OCI-LY3 (cell line): ENCODE data around the gene RDX.

Experiments
- H2AFZ ChIP-seq: fragments of 200-600, 300-600 bp; shearing (Covaris generic); 2 replicates; pipeline ENCODE4 v1.6.0; 2014; ENCODE audit warnings: antibody characterized with exemption, low read depth, low read length
- H3K27ac ChIP-seq: fragments of 200-600, 300-600 bp; sonication (generic); 2 replicates; pipeline ENCODE4 v1.5.1; 2014; ENCODE audit warnings: mild to moderate bottlenecking, low read length, moderate library complexity, mixed read lengths
- H3K27me3 ChIP-seq: fragments of 200-600, 300-600 bp; sonication (generic); 2 replicates; pipeline ENCODE4 v1.6.1; 2014; ENCODE audit warnings: low read depth, low read length, mixed read lengths
- H3K36me3 ChIP-seq: fragments of 200-600, 300-600 bp; sonication (generic); replicated peaks from 2 replicates; pipeline ENCODE3; 2014; ENCODE audit warnings: low read depth, low read length, mixed read lengths
- H3K4me1 ChIP-seq: fragments of 300-600, 200-600 bp; sonication (generic); 2 replicates; pipeline ENCODE4 v1.6.1; 2014; ENCODE audit warnings: low read length, mixed read lengths
- H3K4me2 ChIP-seq: fragments of 200-600, 300-600 bp; sonication (generic); 2 replicates; pipeline ENCODE4 v1.6.1; 2014; ENCODE audit warnings: low read length, mixed read lengths
- H3K4me3 ChIP-seq: fragments of 300-600, 200-600 bp; sonication (generic); 2 replicates; pipeline ENCODE4 v1.5.1; 2014; ENCODE audit warnings: antibody characterized with exemption, mild to moderate bottlenecking, low read length, moderate library complexity
- H3K79me2 ChIP-seq: fragments of 300-600, 200-600 bp; shearing (Covaris generic); 2 replicates; pipeline ENCODE4 v1.6.1; 2014; ENCODE audit warnings: mild to moderate bottlenecking, low read length, mixed read lengths
- H3K9ac ChIP-seq: fragments of 300-600, 200-600 bp; shearing (Covaris generic); 2 replicates; pipeline ENCODE4 v1.6.0; 2014; ENCODE audit warnings: mild to moderate bottlenecking, low read length, moderate library complexity
- H3K9me3 ChIP-seq: fragments of 200-600, 300-600 bp; shearing (Covaris generic); 2 replicates; pipeline ENCODE4 v1.6.1; 2014; ENCODE audit warnings: low read length, mixed read lengths; ENCODE audit not compliant: insufficient read depth
- H4K20me1 ChIP-seq: fragments of 200-600, 300-600 bp; sonication (generic); 2 replicates; pipeline ENCODE4 v1.6.1; 2016; ENCODE audit warnings: low read length, mixed read lengths; ENCODE audit not compliant: insufficient read depth
- EZH2phosphoT487 ChIP-seq: fragments of 200-600 bp; shearing (Covaris generic); IDR thresholded peaks from 2 replicates; pipeline ENCODE4 v1.6.1; 2018; ENCODE audit warnings: antibody characterized with exemption, mixed run types, low read depth
- TF ChIP-seq, protein P1 (sequence below): fragments of 200-600, 300-600 bp; sonication (generic); IDR thresholded peaks from 2 replicates; pipeline ENCODE4 v1.5.1; 2014; ENCODE audit warnings: antibody characterized with exemption, low read length, low read depth

RDX gene

DNA sequence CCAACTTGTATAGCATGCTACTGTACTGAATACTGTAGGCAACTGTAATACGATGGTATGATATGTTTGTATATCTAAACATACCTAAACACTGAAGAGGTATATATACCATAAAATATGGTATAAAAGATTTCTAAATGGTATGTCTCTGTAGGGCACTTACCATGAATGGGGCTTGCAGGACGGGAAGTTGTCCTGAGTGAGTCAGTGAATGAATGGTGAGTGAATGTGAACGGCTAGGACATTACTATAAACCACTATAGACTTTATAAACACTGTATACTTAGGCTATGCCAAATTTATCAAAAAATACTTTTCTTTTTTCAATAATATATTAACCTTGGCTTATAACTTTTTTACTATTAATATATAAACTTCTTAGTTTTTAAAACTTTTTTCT lies 136.4 kb downstream of the RDX start:
- no peak overlapping the region for H3K27ac ChIP-seq
- H3K9ac ChIP-seq: no peak overlapping the region
- H3K9me3 ChIP-seq: no peaks in the 10 kb centered on the region
- H3K4me1 ChIP-seq: peaks cover 10% of the 10 kb centered on the region
- H3K27me3 ChIP-seq: no peaks in the 10 kb centered on the region
- H3K79me2 ChIP-seq: no peaks in the 10 kb centered on the region
- TF ChIP-seq, protein P1, sequence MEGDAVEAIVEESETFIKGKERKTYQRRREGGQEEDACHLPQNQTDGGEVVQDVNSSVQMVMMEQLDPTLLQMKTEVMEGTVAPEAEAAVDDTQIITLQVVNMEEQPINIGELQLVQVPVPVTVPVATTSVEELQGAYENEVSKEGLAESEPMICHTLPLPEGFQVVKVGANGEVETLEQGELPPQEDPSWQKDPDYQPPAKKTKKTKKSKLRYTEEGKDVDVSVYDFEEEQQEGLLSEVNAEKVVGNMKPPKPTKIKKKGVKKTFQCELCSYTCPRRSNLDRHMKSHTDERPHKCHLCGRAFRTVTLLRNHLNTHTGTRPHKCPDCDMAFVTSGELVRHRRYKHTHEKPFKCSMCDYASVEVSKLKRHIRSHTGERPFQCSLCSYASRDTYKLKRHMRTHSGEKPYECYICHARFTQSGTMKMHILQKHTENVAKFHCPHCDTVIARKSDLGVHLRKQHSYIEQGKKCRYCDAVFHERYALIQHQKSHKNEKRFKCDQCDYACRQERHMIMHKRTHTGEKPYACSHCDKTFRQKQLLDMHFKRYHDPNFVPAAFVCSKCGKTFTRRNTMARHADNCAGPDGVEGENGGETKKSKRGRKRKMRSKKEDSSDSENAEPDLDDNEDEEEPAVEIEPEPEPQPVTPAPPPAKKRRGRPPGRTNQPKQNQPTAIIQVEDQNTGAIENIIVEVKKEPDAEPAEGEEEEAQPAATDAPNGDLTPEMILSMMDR: no peak
- no peak overlapping the region for H3K4me2 ChIP-seq
- H3K4me3 ChIP-seq: no peak overlapping the region
- no peaks in the 10 kb centered on the region for H4K20me1 ChIP-seq
- H2AFZ ChIP-seq: no peak overlapping the region
- peaks cover 8% of the 10 kb centered on the region for H3K36me3 ChIP-seq

DNA sequence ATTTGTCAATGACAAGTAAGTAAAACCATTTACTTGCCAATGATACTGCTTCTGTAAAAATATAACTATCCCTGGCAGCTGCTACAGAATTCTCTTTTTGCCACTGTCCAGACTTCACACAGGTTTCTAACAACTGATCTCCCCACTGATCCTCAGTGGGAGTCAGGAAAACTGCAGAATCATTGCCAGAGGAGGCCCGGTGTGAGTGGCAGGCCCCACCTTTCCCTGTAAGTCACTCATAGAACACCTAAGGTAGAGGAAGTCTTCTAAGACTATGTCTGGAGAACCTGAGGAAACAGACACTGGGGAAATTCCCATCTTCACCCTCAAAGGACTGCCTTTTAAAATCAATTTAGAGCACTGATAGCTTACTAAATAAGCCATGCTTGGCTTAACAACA lies 136.9 kb downstream of the RDX start:
- no peak for TF ChIP-seq EZH2phosphoT487
- TF ChIP-seq, protein P1: no peak
- Histone ChIP-seq H3K36me3 (peaks cover 5% of the 10 kb centered on the region), H3K9me3 (no peaks in the 10 kb centered on the region), H3K4me3 (no peak overlapping the region), H3K9ac (no peak overlapping the region), H4K20me1 (no peaks in the 10 kb centered on the region), H3K27me3 (no peaks in the 10 kb centered on the region), H3K4me2 (no peak overlapping the region), H2AFZ (no peak overlapping the region), H3K27ac (no peak overlapping the region), H3K4me1 (peaks cover 10% of the 10 kb centered on the region), H3K79me2 (no peaks in the 10 kb centered on the region)

DNA sequence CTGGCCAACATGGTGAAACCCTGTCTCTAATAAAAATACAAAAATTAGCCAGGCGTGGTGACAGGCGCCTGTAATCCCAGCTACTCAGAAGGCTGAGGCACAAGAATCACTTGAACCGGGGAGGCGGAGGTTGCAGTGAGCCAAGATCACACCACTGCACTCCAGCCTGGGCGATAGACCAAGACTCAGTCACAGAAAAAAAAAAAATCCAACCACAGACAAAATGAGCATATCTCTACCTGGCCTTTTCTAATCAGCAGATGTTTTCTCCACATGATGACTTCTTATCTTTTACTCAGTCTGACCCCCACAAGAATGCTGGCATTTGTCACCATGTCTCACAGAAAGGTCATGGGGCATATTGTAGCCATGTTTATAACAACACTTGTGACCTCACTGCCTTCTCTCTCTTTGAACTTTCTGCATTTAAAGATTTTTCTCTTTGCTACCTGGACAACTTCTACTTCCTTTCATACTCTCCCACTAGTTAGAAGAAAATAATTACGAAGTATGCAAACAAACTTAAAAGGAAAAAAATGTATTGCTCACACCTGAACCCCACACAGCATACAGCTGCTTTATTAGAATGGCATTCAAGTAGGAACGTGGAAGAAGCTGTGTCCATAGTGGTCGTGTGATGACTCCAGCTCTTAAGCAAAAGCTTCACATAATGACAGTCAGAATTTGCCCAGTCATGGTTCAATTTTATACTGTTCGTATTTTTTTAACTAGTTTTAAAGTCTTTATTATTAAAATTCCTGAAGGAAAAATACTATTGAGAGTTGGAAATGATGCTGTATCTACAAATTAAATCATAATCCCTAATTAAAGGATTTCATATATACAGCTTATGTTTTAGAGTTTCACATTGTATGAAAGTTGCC lies 137.9 kb downstream of the RDX start:
- H3K4me2 ChIP-seq: no peak overlapping the region
- H3K4me3 ChIP-seq: no peak overlapping the region
- no peaks in the 10 kb centered on the region for H4K20me1 ChIP-seq
- H3K9me3 ChIP-seq: no peaks in the 10 kb centered on the region
- no peak overlapping the region for H2AFZ ChIP-seq
- no peaks in the 10 kb centered on the region for H3K79me2 ChIP-seq
- no peak overlapping the region for H3K27ac ChIP-seq
- H3K27me3 ChIP-seq: no peaks in the 10 kb centered on the region
- no peak overlapping the region for H3K9ac ChIP-seq
- TF ChIP-seq, protein P1: no peak
- TF ChIP-seq EZH2phosphoT487: no peak
- H3K36me3 ChIP-seq: peaks cover 4% of the 10 kb centered on the region
- peaks cover 2% of the 10 kb centered on the region for H3K4me1 ChIP-seq

DNA sequence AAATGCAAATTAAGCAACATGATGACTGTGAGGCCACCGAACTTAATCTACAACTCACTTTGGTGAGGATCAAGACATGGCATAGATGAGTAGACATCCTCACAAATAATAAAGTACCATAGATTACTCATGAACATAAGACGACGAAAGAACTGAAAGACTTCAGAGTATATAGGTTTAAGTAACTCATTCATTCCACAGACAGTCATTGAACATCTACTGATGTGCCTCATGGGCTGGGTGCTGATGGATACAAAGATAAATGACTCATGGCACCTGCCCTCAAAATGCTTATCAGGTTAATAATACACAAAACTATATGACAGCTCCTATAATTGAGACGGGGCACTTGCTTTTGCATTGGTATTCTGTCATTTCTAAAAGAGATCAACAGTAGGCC lies 139.9 kb downstream of the RDX start:
- H3K27ac ChIP-seq: no peak overlapping the region
- H3K36me3 ChIP-seq: no peaks in the 10 kb centered on the region
- no peaks in the 10 kb centered on the region for H3K79me2 ChIP-seq
- no peaks in the 10 kb centered on the region for H4K20me1 ChIP-seq
- H3K4me1 ChIP-seq: peaks cover 5% of the 10 kb centered on the region; the same call in 1 of the 2 replicates
- H2AFZ ChIP-seq: no peak overlapping the region
- H3K9me3 ChIP-seq: no peaks in the 10 kb centered on the region
- no peak overlapping the region for H3K9ac ChIP-seq
- no peaks in the 10 kb centered on the region for H3K27me3 ChIP-seq
- no peak overlapping the region for H3K4me3 ChIP-seq
- no peak for TF ChIP-seq EZH2phosphoT487
- TF ChIP-seq, protein P1: no peak
- no peak overlapping the region for H3K4me2 ChIP-seq
